Body of pancreas (tissue), 4 donors: ENCODE data around the gene COMMD1.

Experiments
- POLR2A ChIP-seq, 3 donors: fragments of 450-650 bp; IDR thresholded peaks; one replicate each; pipeline ENCODE4 v1.6.1; 2016; ENCODE audit warnings: antibody characterized with exemption in 3 of 3, mild to moderate bottlenecking in 2 of 3
- TF ChIP-seq, protein P1 (sequence below), 7 experiments: fragments of 450-650 bp in 4 of 7; fragments of 200-600 bp in 3 of 7; sonication (generic) in 3 of 7; IDR thresholded peaks; one replicate each; pipeline ENCODE4 v1.5.1; 2016 to 2019; ENCODE audit warnings: antibody characterized with exemption in 7 of 7

DNA sequence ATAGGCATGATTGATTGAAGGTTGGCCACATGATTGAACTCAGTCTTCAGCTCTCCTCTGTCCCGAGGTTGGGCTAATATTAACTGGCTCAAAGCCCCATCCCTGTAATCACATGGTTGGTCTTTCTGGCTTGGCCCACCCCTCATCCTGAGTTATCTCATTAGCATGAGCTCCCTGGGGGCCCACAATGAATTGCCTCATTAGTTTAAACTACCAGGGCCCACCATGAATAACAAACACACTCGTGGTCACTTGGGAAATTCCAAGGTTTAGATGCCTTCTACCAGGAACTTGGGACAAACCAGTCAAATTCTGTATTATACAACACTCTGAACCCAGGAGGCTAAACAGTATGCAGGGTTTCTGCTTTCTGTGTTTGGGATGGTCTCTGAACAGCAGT, 168.8 kb downstream of the COMMD1 start:
- TF ChIP-seq, protein P1, sequence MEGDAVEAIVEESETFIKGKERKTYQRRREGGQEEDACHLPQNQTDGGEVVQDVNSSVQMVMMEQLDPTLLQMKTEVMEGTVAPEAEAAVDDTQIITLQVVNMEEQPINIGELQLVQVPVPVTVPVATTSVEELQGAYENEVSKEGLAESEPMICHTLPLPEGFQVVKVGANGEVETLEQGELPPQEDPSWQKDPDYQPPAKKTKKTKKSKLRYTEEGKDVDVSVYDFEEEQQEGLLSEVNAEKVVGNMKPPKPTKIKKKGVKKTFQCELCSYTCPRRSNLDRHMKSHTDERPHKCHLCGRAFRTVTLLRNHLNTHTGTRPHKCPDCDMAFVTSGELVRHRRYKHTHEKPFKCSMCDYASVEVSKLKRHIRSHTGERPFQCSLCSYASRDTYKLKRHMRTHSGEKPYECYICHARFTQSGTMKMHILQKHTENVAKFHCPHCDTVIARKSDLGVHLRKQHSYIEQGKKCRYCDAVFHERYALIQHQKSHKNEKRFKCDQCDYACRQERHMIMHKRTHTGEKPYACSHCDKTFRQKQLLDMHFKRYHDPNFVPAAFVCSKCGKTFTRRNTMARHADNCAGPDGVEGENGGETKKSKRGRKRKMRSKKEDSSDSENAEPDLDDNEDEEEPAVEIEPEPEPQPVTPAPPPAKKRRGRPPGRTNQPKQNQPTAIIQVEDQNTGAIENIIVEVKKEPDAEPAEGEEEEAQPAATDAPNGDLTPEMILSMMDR (IDR thresholded peaks at IDR 0.05): no peak
- TF ChIP-seq POLR2A (IDR thresholded peaks at IDR 0.05): no peak
